ENCODE measurements around the gene JUNB. TPM values are rescaled to one million over a fixed set of nuclear protein-coding genes. Genes with fewer than 3 reads are reported as not detected.
A peak's percentile ranks its signal among the peaks of the same experiment; 100 is the strongest.

The JUNB gene
- total and polyA plus RNA-seq, 11 donors: 19.6 to 205 (median 52.9) TPM

GRCh38 chr19:12772323-12772722 is 19.0 kb upstream of the JUNB start:
- Histone ChIP-seq H3K9me3 (no peaks in the 10 kb centered on the region), H3K27ac (peak overlapping the region; percentile 63 to 98 (median 92)), H3K36me3 (peaks cover 0 to 31% (median 16%) of the 10 kb centered on the region in 9 donors), H3K27me3 (no peaks in the 10 kb centered on the region), H3K4me1 (peaks cover 0 to 56% (median 23%) of the 10 kb centered on the region in 12 donors), H3K4me3 (peak overlapping the region in 1 of 12 donors; percentile 26)
- intact Hi-C loops (cut with DNase I): no loop called here
- DNase-seq (peak; percentile 62 to 91 (median 78)), ATAC-seq (peak; percentile 73 to 83 (median 77))
- no peak for TF ChIP-seq CTCF (IDR thresholded peaks at IDR 0.05)
- TF ChIP-seq POLR2A (IDR thresholded peaks at IDR 0.05): no peak
- 29 to 48% (median 37%) methylated on average over 4 of the region's 4 CpGs for WGBS, 4 donors

- DNase-seq: peak in 3 of 5 donors; percentile 54 to 75 (median 59)
- 42 to 64% (median 55%) methylated on average over 2 of the region's 2 CpGs for WGBS, 4 donors
- peaks cover 0 to 23% (median 5%) of the 10 kb centered on the region in 9 donors for H3K36me3 ChIP-seq
- no peak overlapping the region for H3K4me3 ChIP-seq
- no peaks in the 10 kb centered on the region for H3K27me3 ChIP-seq
- H3K4me1 ChIP-seq: peaks cover 0 to 68% (median 26%) of the 10 kb centered on the region in 12 donors
- intact Hi-C loops (cut with DNase I): no loop called here
- peak; percentile 25 to 44 (median 34) for ATAC-seq
- peak overlapping the region; percentile 31 to 98 (median 92) for H3K27ac ChIP-seq
- no peaks in the 10 kb centered on the region for H3K9me3 ChIP-seq
- TF ChIP-seq POLR2A (IDR thresholded peaks at IDR 0.05): no peak
- peak; percentile 11 to 59 (median 36) for TF ChIP-seq CTCF (IDR thresholded peaks at IDR 0.05)
Observed at GRCh38 chr19:12773571-12773970, 17.7 kb upstream of the JUNB start.

- intact Hi-C loops (cut with DNase I): loop anchor here in 2 of 10 donors (1.0 to 2.0 kb wide), 2 partner anchors 38 to 40 kb away; partner anchors contain the start of genes GET3 (in 1 of the 2) and TRIR (in 1 of the 2)
- ATAC-seq (peak in 1 of 4 donors; percentile 0), DNase-seq (peak in 3 of 5 donors; percentile 57 to 79 (median 66))
- Histone ChIP-seq H3K27me3 (no peaks in the 10 kb centered on the region), H3K36me3 (peaks cover 0 to 14% (median 5%) of the 10 kb centered on the region in 9 donors), H3K4me1 (peaks cover 0 to 79% (median 38%) of the 10 kb centered on the region in 12 donors), H3K27ac (peak within 1 kb of the TSS; percentile 82 to 98 (median 92)), H3K9me3 (no peaks in the 10 kb centered on the region), H3K4me3 (peak within 1 kb of the TSS; percentile 49 to 89 (median 74))
- WGBS, 4 donors: 18 to 43% (median 21%) methylated on average over 21 to 58 of the region's 58 CpGs
- TF ChIP-seq POLR2A (IDR thresholded peaks at IDR 0.05) (peak; percentile 49 to 59), CTCF (IDR thresholded peaks at IDR 0.05) (no peak)
Observed at GRCh38 chr19:12774588-12775555, 16.4 kb upstream of the JUNB start, which contains the start of gene HOOK2. Gene HOOK2, minus strand, starts transcription at chr19:12775552. Its CDS starts 103 bp downstream, at chr19:12775449.

Measured in heart left ventricle (tissue), 16 donors.